Inferior parietal cortex (tissue), 1 donor: ENCODE results near the gene DMBX1.

Experiments used
- DNase-seq: peaks from one replicate; pipeline ENCODE4 v3.0.0-alpha.2; 2016; ENCODE audit errors: extremely low spot score

The DMBX1 gene

DNA sequence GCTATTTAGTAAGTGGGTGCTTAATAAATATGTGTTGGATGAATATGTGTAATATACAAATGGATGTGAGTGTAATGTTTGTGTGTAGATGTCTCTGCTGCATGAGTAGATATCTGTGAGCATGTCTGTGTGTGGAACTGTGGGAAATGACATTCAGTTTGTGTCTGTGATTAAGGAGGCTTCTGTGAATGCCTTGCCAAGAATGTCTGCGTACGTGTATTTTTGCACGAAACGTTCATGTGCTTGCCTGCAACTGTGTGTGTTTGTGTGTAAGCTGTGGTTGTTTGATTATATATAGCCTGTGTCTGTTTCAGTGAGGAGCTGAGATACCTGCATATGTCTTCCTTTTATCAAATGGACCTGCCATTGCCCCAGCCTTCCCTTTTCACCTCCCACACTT, 13.8 kb downstream of the DMBX1 start:
- no peak for DNase-seq

DNA sequence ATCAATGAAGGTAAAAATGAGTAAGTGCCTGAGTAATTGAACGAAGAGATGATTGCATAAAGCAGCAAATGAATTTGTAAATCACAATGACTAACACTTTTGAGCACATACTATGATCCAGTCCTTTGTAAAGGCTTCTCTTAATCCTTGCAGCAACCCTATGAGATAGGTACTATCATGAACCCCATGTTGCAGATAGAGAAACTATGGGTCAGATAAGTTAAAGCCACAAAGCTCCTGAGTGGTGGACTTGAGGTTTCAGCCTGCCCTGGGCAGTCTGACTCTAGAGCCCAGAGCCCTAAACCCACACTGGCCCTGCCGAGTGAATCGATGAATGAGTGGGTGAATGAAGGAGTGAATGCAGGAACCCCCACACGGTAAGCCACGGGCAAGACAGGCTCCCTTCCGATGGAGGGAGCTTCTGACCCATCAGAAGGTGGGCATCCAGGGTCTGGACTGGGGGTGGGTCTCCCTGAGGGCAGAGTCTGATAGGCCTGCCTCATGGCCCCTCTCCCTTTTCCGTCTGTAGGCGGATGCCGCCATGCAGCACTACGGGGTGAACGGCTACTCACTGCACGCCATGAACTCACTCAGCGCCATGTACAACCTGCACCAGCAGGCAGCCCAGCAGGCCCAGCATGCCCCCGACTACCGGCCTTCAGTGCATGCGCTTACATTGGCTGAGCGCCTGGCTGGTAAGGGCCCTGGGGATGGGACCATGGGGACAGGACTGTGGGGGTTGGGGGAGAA, 17.0 kb downstream of the DMBX1 start:
- DNase-seq: no peak

DNA sequence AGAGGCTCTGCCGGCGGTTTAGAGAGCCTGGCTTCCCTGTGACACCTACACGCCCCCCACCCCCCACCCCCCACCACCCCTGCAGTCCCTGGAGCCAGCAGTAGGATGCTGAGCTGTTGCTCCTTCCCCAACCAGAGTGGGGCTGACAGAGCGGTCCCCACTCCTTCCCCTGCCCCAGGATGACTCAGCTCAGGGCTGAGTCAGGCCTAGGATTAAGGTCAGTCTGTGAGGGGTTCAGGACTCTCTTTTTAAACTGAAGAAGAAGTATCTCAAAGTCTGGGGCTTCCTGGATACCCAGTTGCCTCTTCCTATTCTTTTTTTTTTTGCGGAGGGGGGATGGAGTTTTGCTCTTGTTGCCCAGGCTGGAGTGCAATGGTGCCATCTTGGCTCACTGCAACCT, 19.1 kb downstream of the DMBX1 start:
- no peak for DNase-seq

GRCh38 chr1:46510341-46510997, 20.8 kb downstream of the DMBX1 start:
- DNase-seq: no peak

DNA sequence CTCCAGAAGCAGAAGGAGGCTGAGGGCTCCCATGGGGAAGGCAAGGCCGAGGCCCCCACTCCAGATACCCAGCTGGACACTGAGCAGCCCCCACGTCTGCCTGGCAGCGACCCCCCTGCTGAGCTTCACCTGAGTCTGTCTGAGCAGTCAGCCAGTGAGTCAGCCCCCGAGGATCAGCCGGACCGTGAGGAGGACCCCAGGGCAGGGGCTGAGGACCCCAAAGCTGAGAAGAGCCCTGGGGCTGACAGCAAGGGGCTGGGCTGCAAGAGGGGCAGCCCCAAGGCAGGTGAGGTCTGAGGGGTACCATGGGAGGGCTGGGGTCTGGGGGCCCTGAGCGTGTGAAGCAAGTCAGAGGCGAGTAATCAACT, 21.3 kb downstream of the DMBX1 start:
- no peak for DNase-seq

DNA sequence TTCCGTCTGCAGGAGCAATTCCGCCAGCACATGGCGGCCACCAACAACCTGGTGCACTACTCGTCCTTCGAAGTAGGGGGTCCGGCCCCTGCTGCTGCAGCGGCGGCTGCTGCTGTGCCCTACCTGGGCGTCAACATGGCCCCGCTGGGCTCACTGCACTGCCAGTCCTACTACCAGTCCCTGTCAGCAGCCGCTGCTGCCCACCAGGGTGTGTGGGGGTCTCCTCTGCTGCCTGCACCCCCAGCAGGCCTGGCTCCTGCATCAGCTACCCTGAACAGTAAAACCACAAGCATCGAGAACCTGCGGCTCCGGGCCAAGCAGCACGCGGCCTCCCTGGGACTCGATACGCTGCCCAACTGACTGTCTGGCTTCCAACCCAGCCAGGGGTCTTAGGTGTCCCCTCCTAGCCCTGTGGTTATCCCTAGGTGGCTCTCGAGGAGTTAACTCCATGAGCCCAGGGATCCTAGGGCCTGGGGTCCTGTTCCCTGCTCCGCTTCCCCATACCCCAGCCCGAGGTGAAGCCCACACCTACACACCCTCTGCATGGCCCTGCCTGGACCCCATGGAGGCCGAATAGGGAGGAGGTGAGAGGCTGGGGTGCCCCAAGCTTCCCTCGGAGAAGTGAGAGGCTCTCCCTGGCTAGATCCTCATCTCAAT, 22.6 kb downstream of the DMBX1 start:
- no peak for DNase-seq

- no peak for DNase-seq
Observed at GRCh38 chr1:46512792-46513190, 23.2 kb downstream of the DMBX1 start.

GRCh38 chr1:46513536-46513935, 23.9 kb downstream of the DMBX1 start:
- no peak for DNase-seq

- DNase-seq: no peak
Observed at GRCh38 chr1:46515576-46515975, 25.9 kb downstream of the DMBX1 start.

GRCh38 chr1:46516200-46516950, 26.7 kb downstream of the DMBX1 start:
- no peak for DNase-seq

DNA sequence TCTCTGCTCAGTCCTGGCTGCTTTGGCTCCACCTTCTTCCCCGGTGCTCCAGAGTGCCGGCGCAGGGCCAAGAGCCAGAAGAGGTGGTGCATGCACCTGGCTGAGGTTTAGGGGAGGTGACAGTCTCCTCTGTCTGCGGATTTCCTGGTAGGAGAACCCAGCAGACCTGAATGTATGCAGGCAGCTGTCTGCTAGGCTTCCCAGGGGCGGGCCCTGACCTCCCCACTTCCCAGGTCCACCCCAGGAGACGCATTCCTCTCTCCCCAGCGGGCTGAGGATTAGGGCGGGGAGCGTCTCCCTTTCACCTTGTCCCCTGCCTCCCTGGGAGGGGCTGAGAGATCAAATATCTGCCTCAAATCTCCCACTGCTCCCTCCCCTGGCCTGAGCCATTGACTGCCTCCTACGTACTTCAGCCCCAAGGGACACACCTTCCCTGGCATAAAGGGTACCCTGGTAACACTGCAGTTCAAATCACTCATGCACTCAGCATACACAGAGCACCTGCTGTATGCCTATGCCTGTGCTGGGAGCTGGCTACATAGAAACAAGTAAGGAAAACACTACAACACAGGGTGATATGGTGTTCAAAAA, 27.5 kb downstream of the DMBX1 start:
- DNase-seq: no peak

- DNase-seq: no peak
Observed at GRCh38 chr1:46517932-46518498, 28.4 kb downstream of the DMBX1 start.

DNA sequence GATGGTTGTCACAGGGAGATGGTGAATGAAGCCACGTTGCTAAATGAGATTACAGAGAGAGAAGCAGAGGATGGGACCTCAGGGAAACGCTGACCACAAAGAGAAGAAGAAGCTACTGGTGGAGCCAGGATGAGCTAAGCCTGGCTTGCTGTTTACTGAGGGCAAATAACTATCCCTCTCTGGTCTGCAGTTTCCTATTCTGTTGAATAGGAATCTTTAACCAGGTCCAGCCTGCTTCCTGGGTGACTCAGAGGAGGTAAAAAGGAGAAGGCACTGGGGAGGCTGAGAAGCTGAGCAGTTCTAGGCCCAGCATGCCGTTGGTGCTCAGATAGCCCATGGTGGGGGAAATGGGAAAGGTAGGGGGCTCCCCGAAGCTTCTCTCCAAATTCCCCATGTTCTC, 29.6 kb downstream of the DMBX1 start:
- no peak for DNase-seq

GRCh38 chr1:46520063-46520911, 30.7 kb downstream of the DMBX1 start:
- no peak for DNase-seq

- no peak for DNase-seq
Observed at GRCh38 chr1:46521414-46521813, 31.8 kb downstream of the DMBX1 start.

DNA sequence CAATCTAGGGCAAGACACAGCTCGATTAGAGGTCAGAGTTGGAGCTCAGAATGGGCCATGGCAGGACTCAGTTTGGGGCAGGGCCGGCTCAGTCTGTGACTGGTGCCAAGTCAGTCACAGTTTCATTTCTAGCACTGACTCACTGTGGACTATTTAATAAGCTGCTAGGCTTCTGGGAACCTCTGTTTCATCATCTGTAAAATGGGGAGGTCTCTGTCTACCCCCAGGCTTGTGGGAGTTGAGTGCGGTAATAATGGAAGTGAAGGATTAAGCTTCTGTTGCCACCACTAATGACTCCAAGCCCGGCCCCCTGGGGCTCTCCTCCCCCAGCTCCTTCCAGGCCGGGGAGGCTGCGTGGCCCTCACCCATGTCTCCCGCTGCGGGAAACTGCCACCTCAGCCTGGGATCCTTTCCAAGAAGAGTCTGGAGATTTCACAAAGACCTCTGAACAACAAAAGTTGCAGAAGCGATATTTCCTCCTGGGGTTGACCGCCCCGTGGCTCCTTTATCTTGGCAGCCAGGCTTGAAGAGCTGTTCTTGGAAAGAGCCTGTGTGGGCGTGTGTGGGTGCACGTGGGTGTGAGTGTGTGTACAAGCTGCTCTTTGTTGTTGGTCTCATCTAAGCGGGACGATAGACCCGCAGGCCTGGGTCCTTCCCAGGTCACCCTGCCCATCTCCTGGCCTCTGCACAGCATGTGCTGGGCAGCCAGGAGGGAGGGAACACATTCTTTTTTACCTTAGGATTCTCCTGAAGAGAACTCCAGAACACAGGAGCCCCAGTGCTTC, 32.7 kb downstream of the DMBX1 start:
- DNase-seq: peak; percentile 59

GRCh38 chr1:46522969-46523320, 33.3 kb downstream of the DMBX1 start:
- DNase-seq: no peak

DNA sequence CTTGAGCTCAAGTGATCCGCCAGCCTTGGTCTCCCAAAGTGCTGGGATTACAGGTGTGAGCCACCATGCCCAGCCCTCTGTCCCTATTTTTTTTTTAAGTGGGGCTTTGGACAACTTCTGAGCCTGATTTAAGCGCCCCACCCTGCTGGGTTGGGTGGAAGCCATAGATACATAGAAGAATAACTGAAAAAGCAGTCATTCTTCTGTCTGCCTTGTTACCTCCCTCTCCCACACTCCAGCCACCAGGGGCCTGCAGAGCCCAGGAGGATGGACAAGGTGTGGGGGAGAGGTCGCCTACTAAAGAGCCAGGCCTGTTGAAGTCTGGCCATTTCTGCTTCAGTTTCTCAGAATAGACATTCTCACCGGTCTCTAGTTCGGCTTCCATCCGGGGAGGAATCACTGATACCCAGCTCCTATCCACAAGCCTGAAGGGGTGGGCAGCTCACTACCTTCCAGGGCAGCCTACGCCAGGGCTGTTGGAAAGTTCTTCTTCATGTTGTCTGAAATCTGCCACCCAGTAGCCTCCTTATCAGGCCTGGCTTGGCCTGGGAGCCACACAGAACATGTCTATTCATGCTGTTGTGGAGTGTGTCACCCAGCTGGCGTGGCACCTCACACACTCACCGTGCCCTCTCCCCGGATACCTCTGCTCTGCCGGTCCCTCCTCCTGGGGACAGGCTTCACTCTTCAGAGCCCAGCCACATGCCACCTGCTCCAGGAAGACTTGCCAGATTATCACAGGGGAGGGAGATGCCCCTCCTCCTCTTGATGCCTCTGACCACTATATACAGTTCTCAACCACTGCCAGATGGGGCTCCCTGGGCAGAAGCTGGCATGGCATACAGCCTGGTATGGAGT, 34.1 kb downstream of the DMBX1 start:
- DNase-seq: no peak

GRCh38 chr1:46524843-46525242, 35.2 kb downstream of the DMBX1 start:
- no peak for DNase-seq
